Body of pancreas (tissue), 4 donors: ENCODE results near the gene LPAR3. TPM values are rescaled to one million over a fixed set of nuclear protein-coding genes. Genes with fewer than 3 reads are reported as not detected.

Source experiments
- ATAC-seq: fragments of 150-250 bp; one replicate; pipeline ENCODE4 v1.9.1; 2016
- DNase-seq, 4 donors: peaks; one replicate each; pipeline ENCODE4 v3.0.0-alpha.2; 2019
- H3K27ac ChIP-seq, 4 donors: fragments of 200-600 bp; sonication (generic); 1 replicate in 3 of 4; 2 replicates in 1 of 4; pipeline versions ENCODE4 v1.5.1 to v1.6.1; 2016 to 2019; ENCODE audit warnings: mild to moderate bottlenecking in 1 of 4, mixed read lengths in 1 of 4, moderate library complexity in 1 of 4
- H3K27me3 ChIP-seq, 2 donors: fragments of 200-600 bp; sonication (generic); one replicate each; pipeline ENCODE4 v1.6.0; 2016; ENCODE audit warnings: mild to moderate bottlenecking in 1 of 2
- H3K36me3 ChIP-seq, 2 donors: fragments of 200-600 bp; sonication (generic); replicated peaks in 1 of 2; 2 replicates each; pipeline ENCODE4 v1.5.1; 2016; ENCODE audit warnings: low read depth in 2 of 2; ENCODE audit not compliant: insufficient read depth in 1 of 2
- H3K4me1 ChIP-seq: fragments of 200-600 bp; sonication (generic); one replicate; pipeline ENCODE4 v1.6.0; 2016
- H3K4me3 ChIP-seq, 2 donors: fragments of 200-600 bp; sonication (generic); 1 replicate in 1 of 2; 2 replicates in 1 of 2; pipeline ENCODE4 v1.5.1; 2016 to 2019
- H3K9me3 ChIP-seq, 3 donors: fragments of 200-600 bp; sonication (generic); 1 replicate in 2 of 3; 2 replicates in 1 of 3; pipeline ENCODE4 v1.5.1; 2016
- POLR2A ChIP-seq, 3 donors: fragments of 450-650 bp; IDR thresholded peaks; one replicate each; pipeline ENCODE4 v1.6.1; 2016; ENCODE audit warnings: antibody characterized with exemption in 3 of 3, mild to moderate bottlenecking in 2 of 3
- WGBS, 2 donors: methylation state at CpG; one replicate each; pipeline ENCODE4 v1.1.5; 2017; 5-methylcytosine and 5-hydroxymethylcytosine counted together
- intact Hi-C: fragments of 100-400 bp; cut with DNase I; formaldehyde crosslinking; loops from one replicate; pipeline ENCODE4 v1.15.1; 2023
- total RNA-seq, 2 donors: library from RNA; depleted of rRNA; stranded (reverse); fragments of >200 nt; gene quantifications; one replicate each; pipeline ENCODE4 v1.1.0, GENCODE V29; 2016
- TF ChIP-seq, protein P1 (sequence below), 7 experiments: fragments of 450-650 bp in 4 of 7; fragments of 200-600 bp in 3 of 7; sonication (generic) in 3 of 7; IDR thresholded peaks; one replicate each; pipeline ENCODE4 v1.5.1; 2016 to 2019; ENCODE audit warnings: antibody characterized with exemption in 7 of 7

Gene LPAR3
- total RNA-seq, 2 donors from 2014 or later, result 17.1 to 19.7 TPM

- intact Hi-C loops, result loop anchor here (10.0 kb wide), 1 partner anchor 628 kb away; no protein-coding TSS in a partner anchor
- DNase-seq (peak in 2 of 4 donors; percentile 41 to 45), ATAC-seq (peak; percentile 90)
- H3K4me3 ChIP-seq, result no peak overlapping the region
- H3K36me3 ChIP-seq, result no peaks in the 10 kb centered on the region
- H3K27ac ChIP-seq, result no peak overlapping the region
- H3K27me3 ChIP-seq, result no peaks in the 10 kb centered on the region
- H3K9me3 ChIP-seq, result no peaks in the 10 kb centered on the region
- H3K4me1 ChIP-seq, result peaks cover 16% of the 10 kb centered on the region
- no peak for TF ChIP-seq POLR2A (IDR thresholded peaks at IDR 0.05)
- TF ChIP-seq, protein P1, sequence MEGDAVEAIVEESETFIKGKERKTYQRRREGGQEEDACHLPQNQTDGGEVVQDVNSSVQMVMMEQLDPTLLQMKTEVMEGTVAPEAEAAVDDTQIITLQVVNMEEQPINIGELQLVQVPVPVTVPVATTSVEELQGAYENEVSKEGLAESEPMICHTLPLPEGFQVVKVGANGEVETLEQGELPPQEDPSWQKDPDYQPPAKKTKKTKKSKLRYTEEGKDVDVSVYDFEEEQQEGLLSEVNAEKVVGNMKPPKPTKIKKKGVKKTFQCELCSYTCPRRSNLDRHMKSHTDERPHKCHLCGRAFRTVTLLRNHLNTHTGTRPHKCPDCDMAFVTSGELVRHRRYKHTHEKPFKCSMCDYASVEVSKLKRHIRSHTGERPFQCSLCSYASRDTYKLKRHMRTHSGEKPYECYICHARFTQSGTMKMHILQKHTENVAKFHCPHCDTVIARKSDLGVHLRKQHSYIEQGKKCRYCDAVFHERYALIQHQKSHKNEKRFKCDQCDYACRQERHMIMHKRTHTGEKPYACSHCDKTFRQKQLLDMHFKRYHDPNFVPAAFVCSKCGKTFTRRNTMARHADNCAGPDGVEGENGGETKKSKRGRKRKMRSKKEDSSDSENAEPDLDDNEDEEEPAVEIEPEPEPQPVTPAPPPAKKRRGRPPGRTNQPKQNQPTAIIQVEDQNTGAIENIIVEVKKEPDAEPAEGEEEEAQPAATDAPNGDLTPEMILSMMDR (IDR thresholded peaks at IDR 0.05), result no peak
- WGBS, 2 donors, result 16 to 38% methylated on average over 5 of the region's 5 CpGs
Observed at GRCh38 chr1:84762664-84763063, 130.3 kb downstream of the LPAR3 start.

Other genes starting within 250 kb of the LPAR3 start
- gene SSX2IP, start 202.7 kb downstream of the LPAR3 start, total RNA-seq, result 1 to 10 TPM; 4.6 to 6.0 TPM
- gene MCOLN2, start 103.9 kb upstream of the LPAR3 start, total RNA-seq, result not detected
- gene MCOLN3, start 155.3 kb upstream of the LPAR3 start, total RNA-seq, result 10 to 100 TPM; 15.8 to 17.5 TPM